Stimulated activated CD8-positive, alpha-beta memory T cell treated with anti-CD3 and anti-CD28 coated beads, Interleukin-15, amount 100 ng/mL, for 24 hours (primary cell): ENCODE data around the gene PCBD1.
"Not testable (repeated sequence)": the region's sequence is repeated elsewhere in the genome, so short reads cannot be mapped to it uniquely, and the experiment has no call there.

Source experiments
- DNase-seq: peaks from one replicate; pipeline ENCODE4 v3.0.0-alpha.2; 2020; ENCODE audit warnings: low read depth

Gene PCBD1

DNA sequence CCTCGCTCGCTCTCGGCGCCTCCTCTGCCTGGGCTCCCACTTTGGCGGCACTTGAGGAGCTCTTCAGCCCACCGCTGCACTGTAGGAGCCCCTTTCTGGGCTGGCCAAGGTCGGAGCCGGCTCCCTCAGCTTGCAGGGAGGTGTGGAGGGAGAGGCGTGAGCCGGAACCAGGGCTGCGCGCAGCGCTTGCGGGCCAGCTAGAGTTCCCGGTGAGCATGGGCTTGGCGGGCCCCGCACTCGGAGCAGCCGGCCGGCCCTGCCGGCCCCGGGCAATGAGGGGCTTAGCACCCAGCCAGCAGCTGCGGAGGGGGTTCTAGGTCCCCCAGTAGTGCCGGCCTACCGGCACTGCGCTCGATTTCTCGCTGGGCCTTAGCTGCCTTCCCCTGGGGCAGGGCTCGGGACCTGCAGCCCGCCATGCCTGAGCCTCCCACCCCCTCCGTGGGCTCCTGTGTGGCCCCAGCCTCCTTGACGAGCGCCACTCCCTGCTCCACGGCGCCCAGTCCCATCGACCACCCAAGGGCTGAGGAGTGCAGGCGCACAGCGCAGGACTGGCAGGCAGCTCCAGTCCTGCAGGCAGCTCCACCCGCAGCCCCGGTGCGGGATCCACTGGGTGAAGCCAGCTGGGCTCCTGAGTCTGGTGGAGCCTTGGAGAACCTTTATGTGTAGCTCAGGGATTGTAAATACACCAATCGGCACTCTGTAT is 26.7 kb downstream of the PCBD1 start:
- not testable (repeated sequence) for DNase-seq

DNA sequence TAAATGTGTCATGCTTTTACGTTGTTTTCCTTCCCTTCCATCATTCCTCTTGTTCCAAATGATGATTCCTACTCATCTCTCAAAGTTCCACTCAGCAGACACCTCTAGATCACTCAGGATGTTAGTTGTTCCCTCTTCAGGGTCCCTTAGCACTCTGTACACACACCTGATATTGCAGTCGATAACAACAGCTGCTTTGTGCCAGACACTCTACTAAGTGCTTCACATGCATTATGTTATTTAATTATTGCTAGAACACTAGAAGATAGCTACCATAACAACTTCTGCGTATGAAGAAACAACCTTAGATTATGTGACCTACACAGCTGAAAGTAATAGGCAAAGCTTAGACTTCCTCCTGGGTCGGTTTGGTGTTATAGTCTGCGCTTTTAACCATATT is 29.6 kb downstream of the PCBD1 start:
- DNase-seq, result no peak

DNA sequence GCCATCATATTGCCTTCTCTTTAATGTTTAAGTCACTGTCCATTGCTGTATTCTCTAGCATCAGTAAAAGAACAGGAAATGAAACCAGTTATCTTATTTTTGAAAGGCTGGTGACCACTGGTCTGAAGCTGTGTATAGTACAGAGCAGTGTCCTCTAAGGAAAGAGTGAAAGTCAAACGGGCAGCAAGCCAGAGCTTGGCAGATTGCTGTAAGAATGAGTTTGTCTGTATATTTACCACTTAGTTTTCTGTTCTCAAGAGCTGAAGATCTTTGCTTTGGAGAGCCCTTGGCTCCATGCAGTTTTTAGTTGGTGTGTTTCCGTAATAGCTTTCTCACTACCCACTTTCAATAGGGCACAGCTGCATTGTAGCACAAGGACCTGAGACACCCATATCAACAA is 31.9 kb downstream of the PCBD1 start:
- DNase-seq, result no peak

DNA sequence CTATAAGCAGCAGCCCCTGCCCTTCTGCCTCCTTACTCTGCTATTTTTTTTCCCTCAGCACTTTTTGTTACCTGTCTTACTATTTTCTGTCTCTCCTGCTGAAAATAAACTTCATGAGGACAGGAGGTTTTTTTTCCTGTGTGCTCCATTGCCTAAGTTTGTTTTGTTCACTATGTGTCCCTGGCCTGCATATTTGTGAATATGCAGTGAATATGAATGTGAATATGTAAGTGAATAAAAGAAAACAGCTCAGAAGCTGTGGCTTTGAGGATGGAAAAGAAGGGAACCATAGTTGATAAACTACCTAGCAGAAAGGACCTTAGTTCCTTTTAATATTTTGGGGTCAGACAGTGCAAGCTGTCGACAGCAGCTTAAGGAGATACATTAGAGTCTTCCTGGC is 34.9 kb downstream of the PCBD1 start:
- DNase-seq, result no peak

DNA sequence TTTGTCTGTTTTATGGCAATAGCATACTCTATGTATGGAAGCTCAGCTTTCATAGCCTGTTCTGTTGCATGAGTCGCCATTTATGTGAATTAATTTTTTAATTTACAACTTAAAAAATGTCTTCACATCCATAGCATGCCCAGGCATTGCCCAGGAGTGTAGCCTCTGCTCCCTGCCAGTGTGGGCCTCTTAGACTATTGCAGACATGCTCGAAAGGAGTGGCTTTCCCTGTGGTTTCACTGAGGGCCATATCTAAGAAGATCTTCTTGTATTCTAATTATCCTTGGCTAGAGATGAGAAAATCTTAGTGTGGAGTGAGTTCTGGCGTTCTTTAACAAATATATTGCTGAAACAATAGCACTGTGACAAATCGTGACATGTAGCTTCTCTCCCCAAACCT is 35.3 kb downstream of the PCBD1 start:
- no peak for DNase-seq

DNA sequence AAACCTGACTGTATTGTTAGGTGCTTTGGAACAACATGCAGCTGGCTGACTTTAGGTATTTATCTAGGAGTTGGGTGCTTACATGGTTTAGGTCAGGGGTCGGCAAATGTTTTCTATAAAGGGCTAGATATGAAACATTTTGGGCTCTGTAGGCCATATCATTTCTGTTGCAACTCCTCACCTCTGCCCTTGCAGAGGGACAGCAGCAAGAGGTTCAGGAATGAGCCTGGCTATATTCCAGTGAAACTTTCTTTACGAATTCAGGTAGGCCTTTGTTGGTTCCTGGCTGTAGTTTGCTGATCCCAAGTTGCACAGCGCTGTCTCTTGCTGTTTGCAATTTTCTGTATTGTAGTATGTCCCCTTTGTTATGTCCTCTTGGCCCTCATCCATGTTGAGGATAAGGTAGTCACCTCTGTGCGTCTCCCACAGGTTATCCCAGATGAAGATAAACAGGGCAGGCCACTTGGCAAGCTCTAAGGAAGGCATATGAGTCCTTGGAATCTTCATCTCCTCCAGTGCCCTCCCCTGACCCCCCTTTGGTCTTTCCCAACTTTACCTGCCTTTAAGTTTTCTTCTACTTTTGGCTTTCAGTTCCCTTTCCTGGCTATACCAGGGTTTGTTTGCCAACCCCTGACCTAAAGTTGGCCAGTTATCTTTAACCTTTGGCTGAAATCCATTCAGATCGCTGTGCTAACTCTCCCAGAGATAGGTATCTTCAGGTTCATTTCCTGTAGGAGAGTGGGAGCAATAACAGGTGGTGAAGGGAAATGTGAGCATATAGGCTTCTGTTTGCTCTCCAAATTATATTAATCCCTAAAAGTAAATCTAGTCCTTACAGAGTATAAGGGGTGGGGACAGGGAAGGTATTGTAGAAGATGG is 36.5 kb downstream of the PCBD1 start:
- no peak for DNase-seq

DNA sequence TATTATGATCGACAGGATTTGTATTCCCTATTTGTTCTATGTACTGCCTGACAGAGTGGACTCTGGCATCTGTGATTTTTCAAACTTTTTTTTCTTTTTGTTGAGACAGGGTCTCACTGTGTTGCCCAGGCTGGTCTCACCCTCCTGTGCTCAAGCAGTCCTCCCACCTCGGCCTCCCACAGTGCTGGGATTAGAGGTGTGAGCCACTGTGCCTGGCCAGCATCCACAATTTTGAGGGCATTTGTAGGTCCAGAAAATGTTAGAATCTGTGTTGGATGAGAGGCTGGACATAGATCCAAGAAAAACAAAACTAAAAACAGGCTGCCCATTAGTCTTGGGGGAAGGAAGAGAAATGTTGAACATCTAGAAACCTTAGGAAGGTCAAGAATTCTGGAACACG is 38.3 kb downstream of the PCBD1 start:
- no peak for DNase-seq

DNA sequence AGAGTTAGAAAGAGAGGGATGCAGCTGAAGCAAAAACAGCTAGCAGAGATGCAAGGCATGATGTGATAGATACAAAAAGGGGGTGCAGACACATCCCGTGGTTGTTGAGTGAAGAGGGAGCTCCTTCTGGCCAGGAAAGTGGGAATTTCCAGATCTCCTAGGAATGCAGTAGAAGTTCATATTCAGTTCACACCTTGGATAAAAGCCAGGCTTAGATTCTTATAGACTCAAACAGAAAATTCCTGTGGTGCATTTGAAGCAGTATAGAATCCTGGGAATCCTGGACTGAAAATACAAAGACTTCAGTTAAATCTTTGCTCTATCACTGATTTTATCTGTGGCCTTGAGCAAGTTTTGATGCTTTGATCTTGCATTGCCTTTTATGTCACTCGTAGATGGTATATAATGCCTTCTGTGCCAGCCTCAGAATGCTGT is 38.8 kb downstream of the PCBD1 start:
- no peak for DNase-seq

DNA sequence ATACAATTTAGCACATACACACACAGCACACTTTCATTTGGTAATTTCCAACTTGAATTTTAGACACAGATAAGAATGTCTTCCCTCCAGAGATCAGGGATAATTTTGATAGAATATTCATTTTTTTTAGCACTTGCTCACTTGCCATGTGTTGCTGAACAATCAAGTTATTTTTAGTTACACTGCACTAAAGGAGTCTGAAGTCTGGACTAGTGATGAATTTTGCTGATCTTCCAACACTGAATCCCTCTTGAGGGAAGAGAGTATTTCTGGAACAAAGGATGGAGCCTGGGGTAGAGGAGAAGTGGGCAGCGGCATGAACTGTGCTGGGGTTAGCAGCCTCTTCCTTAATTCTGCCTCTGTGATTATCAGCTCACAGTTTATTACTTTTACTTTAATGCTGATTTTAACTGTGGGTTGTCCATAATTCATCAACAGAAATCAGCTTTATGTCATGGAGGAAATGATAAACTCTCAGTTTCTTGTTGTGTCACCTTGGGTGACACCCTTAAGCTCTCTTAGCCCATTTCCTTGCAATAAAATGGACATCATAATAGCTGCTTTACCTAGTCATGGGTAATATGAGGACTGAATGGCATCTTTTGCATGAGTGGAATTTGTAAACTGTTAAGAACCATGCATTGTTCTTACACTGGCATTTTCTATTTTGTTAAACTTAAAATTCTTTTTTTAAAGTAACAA is 40.6 kb downstream of the PCBD1 start:
- no peak for DNase-seq

DNA sequence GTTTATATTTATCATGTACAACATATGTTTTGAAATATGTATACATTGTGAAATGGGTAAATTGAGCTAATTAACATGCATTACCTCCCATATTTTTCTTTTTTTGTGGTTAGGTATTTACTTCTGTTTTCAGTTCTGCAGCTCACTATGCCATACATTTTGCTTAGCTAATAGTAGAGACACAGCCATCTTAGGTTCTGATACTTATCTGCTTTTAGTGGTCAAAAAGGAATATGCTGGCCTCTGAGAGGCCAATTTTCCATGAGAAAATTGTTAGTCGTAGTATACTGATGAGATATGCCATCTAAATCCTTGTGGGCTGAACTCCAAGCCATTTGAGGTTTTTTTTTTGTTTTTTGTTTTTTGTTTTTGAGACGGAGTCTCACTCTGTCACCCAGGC is 41.6 kb downstream of the PCBD1 start:
- DNase-seq, result no peak

DNA sequence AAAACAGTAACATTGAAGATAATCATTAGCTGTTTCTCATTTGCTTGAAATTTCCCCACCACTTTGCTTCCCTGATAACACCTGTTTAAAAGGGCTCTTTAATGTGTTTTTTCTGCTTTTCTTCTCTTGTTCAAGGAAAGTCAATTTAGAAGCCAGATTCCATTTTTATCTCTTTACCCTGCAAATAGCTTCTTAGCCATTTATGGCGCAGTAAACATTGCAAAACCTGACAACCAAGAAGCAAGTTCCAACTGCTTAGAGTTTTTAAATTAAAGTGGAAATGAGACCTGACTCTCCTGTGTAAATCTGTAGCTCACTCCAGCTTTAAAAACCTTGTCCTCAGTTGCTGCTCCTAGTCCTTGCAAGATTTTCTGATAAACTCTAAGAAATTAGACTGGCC is 42.5 kb downstream of the PCBD1 start:
- no peak for DNase-seq

DNA sequence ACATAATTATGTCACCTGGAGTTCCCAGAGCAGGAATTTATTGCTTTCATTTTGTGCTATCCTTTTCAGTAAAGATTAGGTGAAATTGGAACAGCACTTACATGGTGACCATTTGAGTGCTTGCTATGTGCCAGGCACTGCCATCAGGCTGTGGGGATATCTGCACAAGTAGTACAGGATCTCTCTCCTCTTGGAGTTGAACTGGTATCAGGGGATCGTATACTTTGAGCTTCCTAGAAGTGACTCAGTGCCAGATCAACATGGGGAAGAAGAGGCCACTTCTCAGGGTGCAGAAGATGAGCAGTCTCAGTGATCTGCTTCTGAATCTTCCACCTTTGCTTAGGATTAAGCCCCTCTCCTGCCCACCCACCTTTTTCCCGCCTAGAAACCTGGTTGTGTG is 43.1 kb downstream of the PCBD1 start:
- no peak for DNase-seq

DNA sequence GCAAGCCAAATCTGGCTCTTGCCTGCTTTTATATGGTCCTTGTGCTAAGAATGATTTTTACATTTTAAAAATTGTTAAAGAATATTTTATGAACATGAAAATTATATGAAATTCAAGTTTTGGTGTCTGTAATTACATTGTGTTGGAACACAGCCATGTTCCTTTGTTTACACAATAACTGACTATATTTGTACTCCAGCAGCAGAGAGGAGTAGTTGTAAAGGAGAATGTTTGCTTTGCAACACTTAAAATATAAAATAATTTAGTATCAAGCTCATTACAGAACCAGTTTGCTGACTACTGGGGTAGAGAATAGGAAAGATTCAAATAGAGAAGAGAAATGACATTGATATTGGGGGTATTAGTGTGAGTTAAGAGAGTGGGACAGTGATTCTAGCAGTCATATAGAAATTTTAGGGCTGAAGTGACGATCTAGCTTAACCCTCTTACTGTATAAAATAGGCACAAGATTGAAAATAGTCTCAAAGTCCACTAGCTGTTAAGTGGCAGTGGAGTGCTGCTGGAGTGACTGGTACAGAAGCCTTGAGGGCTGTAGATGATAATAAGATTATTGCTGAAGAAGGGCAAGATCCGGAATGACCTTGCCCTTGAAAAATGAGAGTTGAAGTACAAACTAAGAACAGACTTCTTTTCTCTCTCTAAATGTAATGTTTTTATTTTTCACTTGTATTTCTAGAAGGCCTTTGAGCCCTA is 44.4 kb downstream of the PCBD1 start:
- no peak for DNase-seq

DNA sequence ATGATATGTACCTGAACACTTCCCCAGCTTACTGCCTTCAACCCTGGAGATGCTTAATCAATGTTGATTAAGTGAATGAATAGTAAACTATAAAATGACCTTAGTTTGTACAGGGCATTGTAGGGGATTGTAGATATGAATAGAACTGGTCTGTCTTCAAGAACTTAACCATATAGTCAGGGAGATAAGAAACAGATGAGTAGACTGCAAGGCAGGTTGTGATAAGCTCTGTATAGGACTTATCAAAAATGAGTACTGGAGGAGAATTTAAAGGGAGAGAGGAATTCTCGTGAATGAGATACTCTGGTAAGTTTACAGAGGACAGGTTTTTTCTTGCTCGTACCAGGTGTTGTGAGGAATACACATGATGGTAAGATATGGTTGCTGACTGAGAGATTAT is 45.0 kb downstream of the PCBD1 start:
- no peak for DNase-seq

DNA sequence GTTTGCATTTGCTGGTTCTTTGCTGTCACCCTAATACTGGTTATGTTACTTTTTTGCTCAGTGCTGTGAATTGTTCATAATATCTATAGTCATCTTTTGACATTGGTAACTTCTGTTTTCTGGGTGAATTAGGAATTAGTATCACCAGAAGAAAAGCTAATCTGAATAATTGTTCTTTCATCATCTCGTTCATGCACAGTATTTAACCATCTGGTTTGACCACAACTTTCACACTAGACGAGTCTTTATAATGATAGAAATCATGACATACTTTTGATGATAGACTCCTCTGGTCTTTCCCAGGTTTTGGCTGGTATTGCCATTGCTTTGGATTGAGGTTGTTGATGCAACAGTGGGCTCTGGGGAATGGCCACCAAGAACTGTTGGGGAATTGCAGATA is 47.5 kb downstream of the PCBD1 start:
- DNase-seq, result no peak

DNA sequence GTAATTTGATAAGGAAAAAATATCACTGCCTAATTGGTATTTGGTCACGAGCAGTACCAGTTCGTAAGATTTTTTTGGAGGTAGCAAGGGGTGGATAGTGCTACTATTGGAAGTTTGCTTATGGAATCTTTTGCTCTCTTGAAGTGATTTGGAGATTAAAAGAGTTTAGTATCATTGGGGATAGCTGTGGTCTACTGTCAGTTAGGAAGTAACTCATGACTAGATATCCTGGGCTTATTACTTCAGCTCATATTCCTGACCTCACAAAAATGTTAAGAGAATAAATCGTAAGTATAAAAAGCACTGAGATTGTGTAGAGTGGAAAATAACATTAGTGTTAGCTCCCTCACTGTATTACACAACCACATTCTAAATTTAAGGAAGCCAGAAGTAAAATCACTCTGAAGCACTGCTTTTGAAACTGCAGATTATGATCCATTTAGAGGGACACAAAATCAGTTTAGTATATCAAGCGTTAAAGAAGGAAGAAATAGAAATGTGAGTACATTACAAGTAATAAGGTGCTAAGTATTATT is 50.0 kb downstream of the PCBD1 start:
- no peak for DNase-seq

DNA sequence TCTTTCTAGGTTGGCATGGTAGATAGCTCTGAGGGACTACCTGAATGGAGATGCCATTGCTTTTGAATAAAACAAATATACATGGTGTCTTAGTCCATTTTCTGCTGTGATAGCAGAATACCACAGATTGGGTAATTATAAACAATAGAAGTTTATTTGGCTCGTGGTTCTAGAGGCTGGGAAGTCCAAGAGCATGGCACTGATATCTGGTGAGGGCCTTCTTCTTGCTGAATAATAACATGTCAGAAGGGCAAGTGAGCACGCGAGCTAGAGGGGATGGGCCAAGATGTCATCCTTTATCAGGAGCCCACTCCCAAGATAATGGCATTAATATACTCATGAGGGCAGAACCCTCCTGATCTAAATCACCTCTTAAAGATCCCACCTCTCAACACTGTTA is 50.7 kb downstream of the PCBD1 start:
- no peak for DNase-seq

DNA sequence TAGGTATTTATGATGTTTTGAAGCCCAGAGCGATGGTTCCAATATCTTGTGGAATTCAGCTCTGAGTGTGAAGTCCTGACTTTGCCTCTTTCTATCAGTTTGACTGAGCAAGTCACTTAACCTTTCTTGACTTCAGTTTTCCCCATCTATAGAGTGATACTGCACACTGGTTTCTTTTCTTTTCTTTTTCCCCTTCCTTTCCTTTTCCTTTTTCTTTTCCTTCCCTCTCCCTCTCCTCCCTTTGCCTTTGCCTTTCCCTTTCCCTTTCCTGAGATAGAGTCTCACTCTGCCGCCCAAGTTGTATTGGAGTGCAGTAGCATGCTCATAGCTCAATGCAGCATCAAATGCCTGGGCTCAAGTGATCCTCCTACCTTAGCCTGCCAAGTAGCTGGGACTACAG is 52.0 kb downstream of the PCBD1 start:
- no peak for DNase-seq

DNA sequence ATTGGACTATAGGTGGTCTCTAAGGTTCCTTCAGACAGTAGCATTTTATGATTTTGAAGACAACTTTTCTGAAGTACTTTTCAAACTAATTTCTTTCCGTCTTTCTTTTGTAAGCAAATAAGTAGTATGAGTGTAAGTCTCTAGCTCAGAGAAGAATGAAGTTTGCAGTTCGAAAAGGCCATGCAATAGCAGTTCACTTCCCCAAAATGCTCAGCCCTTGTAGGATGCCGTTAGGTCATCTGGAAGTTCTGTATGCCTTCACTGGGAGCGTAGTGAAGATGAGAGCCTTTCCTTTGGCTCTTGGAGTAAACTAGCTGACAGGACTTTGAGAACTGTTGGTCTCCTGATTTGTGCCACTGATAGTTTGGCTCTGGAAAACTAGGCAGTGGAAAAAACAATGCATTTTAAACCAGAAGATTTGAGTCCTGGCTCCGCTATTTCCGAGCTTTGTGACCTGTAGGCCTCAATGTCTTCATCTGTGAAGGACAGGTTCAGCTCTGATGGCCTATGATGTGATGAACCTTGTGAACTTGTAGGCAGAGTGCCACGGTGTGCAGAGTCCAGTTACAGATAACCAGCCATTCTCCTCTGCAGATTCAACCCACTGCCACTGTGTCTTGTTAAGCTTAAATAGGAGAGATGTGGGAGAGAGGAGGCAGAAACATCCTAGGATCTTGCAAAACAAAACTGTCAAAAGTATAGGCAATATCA is 53.8 kb downstream of the PCBD1 start:
- DNase-seq, result no peak

DNA sequence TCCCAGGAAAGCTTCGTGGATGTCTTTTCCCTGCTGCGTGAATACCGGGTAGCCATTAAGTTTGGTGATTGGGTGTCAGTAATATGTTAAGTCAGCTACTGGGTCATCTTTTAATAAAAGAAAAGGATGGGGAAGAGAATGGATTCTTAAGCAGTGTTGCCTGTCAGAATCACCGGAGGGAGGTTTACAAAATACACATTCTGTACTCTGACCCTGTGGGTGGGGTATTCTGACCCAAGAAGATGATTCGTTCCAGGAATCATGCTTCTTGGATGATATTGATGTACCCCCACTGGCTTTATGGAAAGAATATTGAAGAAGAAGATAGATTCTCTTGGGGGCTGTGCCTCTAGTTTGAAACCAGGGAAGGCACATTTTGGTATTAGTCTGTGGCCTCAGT is 54.3 kb downstream of the PCBD1 start:
- no peak for DNase-seq

DNA sequence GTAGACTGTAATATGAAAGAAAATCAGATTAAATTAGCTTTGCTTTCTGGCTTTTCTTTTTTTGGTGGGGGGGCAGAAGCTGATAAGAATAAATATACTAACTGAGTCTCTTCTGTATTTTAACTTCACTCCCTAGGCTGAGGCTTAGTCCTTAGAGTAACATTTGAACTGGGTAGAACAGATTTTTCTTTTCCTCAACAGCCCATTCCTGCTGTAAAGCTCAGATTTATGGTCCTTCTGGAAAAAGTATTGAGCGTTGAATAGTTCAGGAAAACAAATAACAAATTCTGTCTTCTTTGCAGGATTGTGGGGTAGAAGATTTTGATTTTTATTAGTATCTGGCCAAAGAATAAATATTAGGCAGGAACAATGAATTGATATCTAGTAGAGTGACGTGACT is 54.8 kb downstream of the PCBD1 start:
- DNase-seq, result no peak
